Neural progenitor cell (in vitro differentiated cells): ENCODE results near the gene CCNL2. TPM values are rescaled to one million over a fixed set of nuclear protein-coding genes. Genes with fewer than 3 reads are reported as not detected.

Experiments used
- DNase-seq: peaks from one replicate; pipeline ENCODE4 v3.0.0-alpha.2; 2016; ENCODE audit warnings: low spot score
- H2AFZ ChIP-seq: fragments of 200-600 bp; sonication (generic); replicated peaks from 2 replicates; pipeline ENCODE4 v1.6.1; 2016; ENCODE audit warnings: antibody characterized with exemption
- H3F3A ChIP-seq: fragments of 200-600 bp; sonication (generic); 2 replicates; pipeline ENCODE4 v1.6.1; 2016; ENCODE audit warnings: antibody characterized with exemption, low read depth
- H3K27ac ChIP-seq: fragments of 200-600 bp; sonication (generic); 2 replicates; pipeline ENCODE4 v1.5.1; 2016; ENCODE audit warnings: mild to moderate bottlenecking
- H3K27me3 ChIP-seq: fragments of 200-600 bp; sonication (generic); 2 replicates; pipeline ENCODE4 v1.6.1; 2016; ENCODE audit warnings: mild to moderate bottlenecking, moderate library complexity
- H3K36me3 ChIP-seq: fragments of 200-600 bp; sonication (generic); 2 replicates; pipeline ENCODE4 v1.5.1; 2016
- H3K4me1 ChIP-seq: fragments of 200-600 bp; sonication (generic); 2 replicates; pipeline ENCODE4 v1.6.1; 2016; ENCODE audit warnings: mixed run types
- H3K4me2 ChIP-seq: fragments of 200-600 bp; sonication (generic); 2 replicates; pipeline ENCODE4 v1.6.1; 2016
- H3K4me3 ChIP-seq: fragments of 200-600 bp; sonication (generic); 2 replicates; pipeline ENCODE4 v1.5.1; 2016
- H3K79me2 ChIP-seq: fragments of 200-600 bp; sonication (generic); 2 replicates; pipeline ENCODE4 v1.6.1; 2016; ENCODE audit warnings: low read depth
- H3K9ac ChIP-seq: fragments of 200-600 bp; sonication (generic); 2 replicates; pipeline ENCODE4 v1.6.1; 2016
- H3K9me3 ChIP-seq: fragments of 200-600 bp; sonication (generic); 2 replicates; pipeline ENCODE4 v1.5.1; 2016; ENCODE audit warnings: low read depth
- H4K20me1 ChIP-seq: fragments of 200-600 bp; sonication (generic); 2 replicates; pipeline ENCODE4 v1.6.1; 2016; ENCODE audit warnings: low read depth
- H3K27ac Mint-ChIP-seq: 3 replicates; pipeline ENCODE4 v1.8.0; 2021; ENCODE audit warnings: mixed read lengths
- H3K27me3 Mint-ChIP-seq: 2 replicates; pipeline ENCODE4 v1.8.0; 2022; ENCODE audit warnings: low read depth, mild to moderate bottlenecking, inconsistent platforms, moderate library complexity, mixed read lengths; ENCODE audit not compliant: insufficient read depth
- H3K36me3 Mint-ChIP-seq: 3 replicates; pipeline ENCODE4 v1.8.0; 2021; ENCODE audit warnings: mixed read lengths
- H3K4me1 Mint-ChIP-seq: 3 replicates; pipeline ENCODE4 v1.8.0; 2021; ENCODE audit warnings: mixed read lengths
- H3K4me3 Mint-ChIP-seq: 3 replicates; pipeline ENCODE4 v1.8.0; 2021; ENCODE audit warnings: mild to moderate bottlenecking, moderate library complexity, mixed read lengths
- H3K9me3 Mint-ChIP-seq: 3 replicates; pipeline ENCODE4 v1.8.0; 2020; ENCODE audit warnings: mixed read lengths
- CTCF ChIP-seq: fragments of 200-600 bp; sonication (generic); IDR thresholded peaks from 2 replicates; pipeline ENCODE4 v1.5.1; 2017; ENCODE audit warnings: antibody characterized with exemption, mild to moderate bottlenecking
- EZH2 ChIP-seq: fragments of 200-600 bp; sonication (generic); IDR thresholded peaks from 2 replicates; pipeline ENCODE4 v1.6.1; 2017; ENCODE audit warnings: antibody characterized with exemption, mild to moderate bottlenecking, moderate library complexity
- EZH2phosphoT487 ChIP-seq: fragments of 200-600 bp; sonication (generic); IDR thresholded peaks from 2 replicates; pipeline ENCODE4 v1.6.1; 2017; ENCODE audit warnings: antibody characterized with exemption
- total RNA-seq: library from RNA; depleted of rRNA; stranded (reverse); fragments of >200 nt; gene quantifications from 2 replicates; pipeline ENCODE4 v1.2.3, GENCODE V29; 2015; ENCODE audit warnings: low replicate concordance

CCNL2 gene
- total RNA-seq, 1 donor from 2014 or later = 143 TPM

- Histone ChIP-seq H3K4me1 (peaks cover 5% of the 10 kb centered on the region), H3K27me3 (no peaks in the 10 kb centered on the region), H3K4me3 (no peak overlapping the region), H3F3A (peaks cover 31% of the 10 kb centered on the region), H3K79me2 (peaks cover 66% of the 10 kb centered on the region), H4K20me1 (peaks cover 10% of the 10 kb centered on the region), H3K27ac (no peak overlapping the region), H3K36me3 (peaks cover 34% of the 10 kb centered on the region), H3K9ac (no peak overlapping the region), H3K4me2 (no peak overlapping the region), H2AFZ (no peak overlapping the region), H3K9me3 (no peaks in the 10 kb centered on the region)
- no peak for DNase-seq
- TF ChIP-seq CTCF = no peak
- no peak for TF ChIP-seq EZH2
- no peak for TF ChIP-seq EZH2phosphoT487
- Mint-ChIP-seq H3K9me3 (no peaks in the 10 kb centered on the region), H3K27ac (no peak overlapping the region), H3K4me1 (peaks cover 5% of the 10 kb centered on the region), H3K36me3 (peaks cover 44% of the 10 kb centered on the region), H3K4me3 (no peak overlapping the region), H3K27me3 (peaks cover 4% of the 10 kb centered on the region)
These were observed 5.0 kb downstream of the CCNL2 start for GRCh38 chr1:1394116-1394515.

- Mint-ChIP-seq H3K36me3 (peaks cover 43% of the 10 kb centered on the region), H3K27me3 (peaks cover 4% of the 10 kb centered on the region), H3K9me3 (no peaks in the 10 kb centered on the region), H3K4me3 (no peak overlapping the region), H3K27ac (no peak overlapping the region), H3K4me1 (peaks cover 5% of the 10 kb centered on the region)
- no peak overlapping the region for H3K9ac ChIP-seq
- H3K9me3 ChIP-seq = no peaks in the 10 kb centered on the region
- TF ChIP-seq EZH2 = no peak
- TF ChIP-seq CTCF = no peak
- TF ChIP-seq EZH2phosphoT487 = no peak
- peaks cover 60% of the 10 kb centered on the region for H3K79me2 ChIP-seq
- no peak overlapping the region for H3K27ac ChIP-seq
- H3K27me3 ChIP-seq = no peaks in the 10 kb centered on the region
- peaks cover 35% of the 10 kb centered on the region for H3K36me3 ChIP-seq
- H3F3A ChIP-seq = peaks cover 31% of the 10 kb centered on the region
- peaks cover 10% of the 10 kb centered on the region for H4K20me1 ChIP-seq
- H2AFZ ChIP-seq = no peak overlapping the region
- H3K4me2 ChIP-seq = no peak overlapping the region
- no peak overlapping the region for H3K4me3 ChIP-seq
- DNase-seq = no peak
- H3K4me1 ChIP-seq = peaks cover 5% of the 10 kb centered on the region
These were observed 5.7 kb downstream of the CCNL2 start for GRCh38 chr1:1393428-1393827.

GRCh38 chr1:1393014-1393413, 6.1 kb downstream of the CCNL2 start:
- H3K4me1 Mint-ChIP-seq = peaks cover under 1% of the 10 kb centered on the region
- H3K4me2 ChIP-seq = no peak overlapping the region
- H3K79me2 ChIP-seq = peaks cover 55% of the 10 kb centered on the region
- H3K9me3 Mint-ChIP-seq = no peaks in the 10 kb centered on the region
- DNase-seq = no peak
- H3K27me3 ChIP-seq = no peaks in the 10 kb centered on the region
- H3K27me3 Mint-ChIP-seq = peaks cover 2% of the 10 kb centered on the region
- H3K4me1 ChIP-seq = peaks cover 2% of the 10 kb centered on the region
- no peak overlapping the region for H3K27ac ChIP-seq
- no peak overlapping the region for H3K9ac ChIP-seq
- no peak overlapping the region for H3K4me3 Mint-ChIP-seq
- peaks cover 35% of the 10 kb centered on the region for H3K36me3 ChIP-seq
- no peak for TF ChIP-seq EZH2phosphoT487
- no peak for TF ChIP-seq EZH2
- TF ChIP-seq CTCF = no peak
- H3F3A ChIP-seq = peaks cover 31% of the 10 kb centered on the region
- H3K36me3 Mint-ChIP-seq = peaks cover 40% of the 10 kb centered on the region
- no peak overlapping the region for H2AFZ ChIP-seq
- no peak overlapping the region for H3K27ac Mint-ChIP-seq
- no peak overlapping the region for H3K4me3 ChIP-seq
- H4K20me1 ChIP-seq = peaks cover 10% of the 10 kb centered on the region
- no peaks in the 10 kb centered on the region for H3K9me3 ChIP-seq
